Measurements from ENCODE around the gene TMEM245.

TMEM245 gene

GRCh38 chr9:109101202-109101595 is 18.5 kb downstream of the TMEM245 start:
- no peak for DNase-seq (ENCODE audit: low spot score)

- no peak for DNase-seq (ENCODE audit: low spot score)
Measured at GRCh38 chr9:109100543-109101201, 19.1 kb downstream of the TMEM245 start.

GRCh38 chr9:109098960-109099308 is 20.8 kb downstream of the TMEM245 start:
- no peak for DNase-seq (ENCODE audit: low spot score)

- DNase-seq (ENCODE audit: low spot score), result peak; percentile 18
Measured at GRCh38 chr9:109098171-109098959, 21.4 kb downstream of the TMEM245 start.

GRCh38 chr9:109097146-109097545 is 22.6 kb downstream of the TMEM245 start:
- DNase-seq (ENCODE audit: low spot score), result no peak

DNA sequence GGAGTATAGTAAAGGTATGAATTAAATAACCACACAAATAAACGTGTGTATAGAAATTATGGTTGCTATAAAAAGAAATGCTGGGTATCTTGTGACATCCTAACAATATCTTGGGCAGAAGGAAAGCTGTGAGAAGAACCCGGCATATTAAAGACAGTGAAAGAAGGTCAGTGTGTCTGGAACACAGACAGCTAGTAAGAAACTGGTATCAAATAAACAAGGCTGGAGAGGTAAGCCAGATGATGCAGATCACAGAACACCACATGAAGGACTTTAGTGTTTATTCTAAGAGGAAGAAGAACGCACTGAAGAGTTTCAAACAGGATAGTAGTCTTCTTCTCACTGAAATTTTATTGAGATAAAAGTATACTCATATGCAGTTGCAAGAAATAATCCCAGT is 24.4 kb downstream of the TMEM245 start:
- no peak for DNase-seq (ENCODE audit: low spot score)

- DNase-seq (ENCODE audit: low spot score), result no peak
Measured at GRCh38 chr9:109094268-109094667, 25.5 kb downstream of the TMEM245 start.

- DNase-seq (ENCODE audit: low spot score), result no peak
Measured at GRCh38 chr9:109092587-109092986, 27.2 kb downstream of the TMEM245 start.

DNA sequence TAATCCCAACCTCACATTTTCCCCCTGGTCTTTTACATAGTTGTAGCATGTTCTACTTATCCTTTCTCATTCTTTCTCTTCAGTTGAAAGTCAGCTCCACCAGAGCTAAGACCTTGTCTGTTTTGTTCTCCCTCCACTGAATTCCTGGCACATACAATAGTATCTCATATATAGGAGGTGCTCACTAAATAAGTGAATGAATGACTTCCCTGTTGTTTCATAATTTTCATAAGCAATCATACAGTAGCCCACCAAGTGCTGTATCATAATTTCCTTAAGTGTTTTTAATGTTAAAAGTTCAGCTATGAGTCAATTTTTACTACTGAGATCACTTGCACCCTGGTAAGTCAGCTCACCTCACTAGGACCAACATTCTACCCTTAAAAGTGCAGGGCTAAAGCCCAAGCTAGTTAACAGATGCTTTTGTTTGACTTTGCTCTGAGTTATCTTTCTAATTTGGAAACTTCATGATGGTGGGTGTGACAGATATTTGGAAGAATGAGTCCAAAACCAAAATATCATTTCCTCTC is 27.6 kb downstream of the TMEM245 start:
- DNase-seq (ENCODE audit: low spot score), result no peak

DNA sequence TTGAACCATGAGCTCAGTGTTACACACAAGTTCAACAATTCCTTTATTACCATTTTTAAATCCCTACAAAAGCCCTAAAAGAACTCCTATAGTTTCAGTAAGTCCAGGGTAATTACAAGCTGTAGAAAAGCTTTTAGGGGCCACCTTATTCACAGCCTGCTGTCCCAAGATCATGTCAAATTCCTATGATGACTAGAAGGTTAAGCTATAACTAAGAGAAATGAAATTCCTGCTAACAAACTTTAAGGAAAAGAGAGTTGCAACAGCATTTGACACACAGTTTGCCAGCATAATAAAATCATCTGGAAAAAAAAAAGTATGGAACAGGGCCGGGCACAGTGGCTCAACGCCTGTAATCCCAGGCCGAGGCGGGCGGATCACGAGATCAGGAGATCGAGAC is 31.5 kb downstream of the TMEM245 start:
- DNase-seq (ENCODE audit: low spot score), result no peak

GRCh38 chr9:109087795-109088194 is 32.0 kb downstream of the TMEM245 start:
- DNase-seq (ENCODE audit: low spot score), result no peak

DNA sequence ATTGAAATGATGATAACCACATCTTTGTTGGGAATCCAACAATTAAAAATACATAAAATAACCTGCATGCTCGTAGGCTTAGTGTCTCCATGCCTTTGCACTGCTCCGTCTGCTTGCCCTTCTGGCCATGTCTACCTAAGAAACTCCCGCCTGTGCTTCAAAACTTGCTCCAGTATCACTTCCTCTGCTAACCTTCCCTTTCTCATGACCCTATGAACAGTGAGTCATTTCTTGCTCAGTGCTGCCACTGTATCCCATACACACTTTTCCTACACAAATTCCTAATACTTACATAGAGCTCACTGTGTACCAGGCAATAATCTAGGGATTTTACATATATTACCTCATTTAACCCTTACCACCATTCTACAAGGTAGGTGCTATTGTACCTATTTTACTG is 33.5 kb downstream of the TMEM245 start:
- DNase-seq (ENCODE audit: low spot score), result no peak

DNA sequence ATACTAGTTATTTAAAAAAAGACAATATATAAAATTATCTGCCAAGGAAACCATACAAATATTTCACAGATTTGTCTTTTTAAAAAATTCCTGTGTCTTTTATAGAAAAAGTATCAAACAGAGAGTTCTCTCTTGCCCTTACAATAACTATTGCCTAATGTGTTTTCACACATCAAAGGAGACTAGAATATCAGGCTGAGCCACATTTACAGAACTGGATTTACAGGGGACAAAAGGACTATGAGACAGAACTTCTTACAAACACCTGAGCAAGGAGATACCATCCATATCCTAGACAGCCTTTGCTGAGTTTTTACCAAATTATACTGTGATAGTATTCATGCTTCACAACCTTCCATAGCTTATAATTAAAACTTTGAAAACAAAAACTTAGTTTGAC is 34.2 kb downstream of the TMEM245 start:
- no peak for DNase-seq (ENCODE audit: low spot score)

- DNase-seq (ENCODE audit: low spot score), result no peak
Measured at GRCh38 chr9:109083813-109084405, 35.8 kb downstream of the TMEM245 start.

GRCh38 chr9:109083141-109083540 is 36.6 kb downstream of the TMEM245 start:
- DNase-seq (ENCODE audit: low spot score), result no peak

DNA sequence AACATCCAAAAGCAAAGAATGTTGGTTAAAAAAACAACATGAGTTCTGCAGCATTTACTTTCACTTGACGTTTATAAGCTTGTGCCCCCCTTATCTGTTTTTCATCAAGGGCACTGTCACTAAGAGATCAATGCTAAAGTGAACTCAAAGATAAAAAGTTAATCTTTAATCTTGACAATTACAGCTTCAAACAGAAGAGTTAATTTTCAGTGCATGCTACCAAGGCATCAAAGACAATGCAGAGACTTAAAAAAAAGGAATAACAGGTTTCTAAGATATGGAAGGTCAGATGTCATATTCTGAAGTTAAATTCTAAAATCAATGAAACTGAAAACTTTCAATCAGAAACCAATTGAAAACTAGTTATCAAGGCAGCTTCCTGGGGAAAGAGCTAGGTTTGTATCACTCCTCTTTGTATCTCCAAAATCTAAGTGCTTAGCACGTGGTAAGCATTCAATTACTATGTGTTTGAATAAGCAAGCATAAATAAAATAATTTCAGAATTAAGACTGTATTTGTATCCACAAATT is 37.6 kb downstream of the TMEM245 start:
- no peak for DNase-seq (ENCODE audit: low spot score)

DNA sequence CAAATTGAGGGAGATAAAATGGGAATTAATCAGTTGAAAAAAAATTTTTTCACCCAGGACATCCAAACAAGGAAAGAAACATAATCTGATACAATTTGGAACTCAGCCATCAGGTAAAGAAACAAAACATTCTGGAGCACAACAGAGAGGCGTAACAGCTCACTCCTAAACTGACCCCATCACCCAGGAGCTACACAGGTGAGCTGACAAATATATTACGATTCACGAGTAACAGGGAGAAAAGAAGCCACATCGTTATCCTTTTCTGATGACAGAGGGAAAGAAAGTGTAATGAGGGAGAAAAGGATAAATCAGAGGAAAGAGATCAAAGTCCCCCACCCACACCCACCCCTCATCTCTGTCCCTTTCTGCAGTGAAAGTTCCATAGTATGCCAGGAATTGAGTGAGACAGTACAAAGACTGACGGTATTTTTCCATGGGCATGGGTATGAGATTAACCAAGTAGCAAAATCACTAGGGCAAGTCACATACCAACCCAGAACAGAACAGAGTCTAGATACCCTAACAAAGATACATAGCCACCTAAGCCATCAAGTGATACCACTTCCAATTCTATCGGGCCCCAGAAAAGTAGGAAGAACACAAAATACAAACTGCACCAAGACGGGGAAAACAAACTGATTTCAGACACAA is 45.4 kb downstream of the TMEM245 start:
- DNase-seq (ENCODE audit: low spot score), result no peak

DNA sequence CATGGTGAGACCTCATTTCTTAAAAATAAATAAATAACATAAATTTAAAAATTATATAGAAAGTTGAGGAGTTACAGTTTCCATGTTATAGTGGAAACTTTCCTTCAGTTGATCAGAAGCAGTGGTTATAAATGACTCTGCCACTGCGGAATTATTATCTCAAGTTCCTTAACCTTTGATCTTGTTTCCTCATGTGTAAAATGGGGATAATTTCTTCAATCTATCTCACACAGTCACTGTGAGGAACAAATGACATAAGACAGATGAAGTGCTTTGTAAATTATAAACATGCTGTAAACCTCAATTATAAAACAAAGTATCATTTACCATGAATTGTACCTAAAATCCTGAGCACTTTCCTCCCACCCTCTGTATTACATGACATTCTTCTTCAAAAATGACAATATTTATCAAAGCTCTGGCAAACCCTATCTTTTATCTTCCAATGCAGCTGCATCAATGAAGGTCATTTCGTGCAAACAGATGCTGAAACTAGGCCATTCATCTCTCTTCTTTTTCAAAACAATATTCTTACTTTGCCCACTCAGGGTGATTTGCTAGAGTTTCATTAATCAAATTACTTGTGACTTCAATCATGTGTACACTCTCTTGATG is 46.8 kb downstream of the TMEM245 start:
- no peak for DNase-seq (ENCODE audit: low spot score)

DNA sequence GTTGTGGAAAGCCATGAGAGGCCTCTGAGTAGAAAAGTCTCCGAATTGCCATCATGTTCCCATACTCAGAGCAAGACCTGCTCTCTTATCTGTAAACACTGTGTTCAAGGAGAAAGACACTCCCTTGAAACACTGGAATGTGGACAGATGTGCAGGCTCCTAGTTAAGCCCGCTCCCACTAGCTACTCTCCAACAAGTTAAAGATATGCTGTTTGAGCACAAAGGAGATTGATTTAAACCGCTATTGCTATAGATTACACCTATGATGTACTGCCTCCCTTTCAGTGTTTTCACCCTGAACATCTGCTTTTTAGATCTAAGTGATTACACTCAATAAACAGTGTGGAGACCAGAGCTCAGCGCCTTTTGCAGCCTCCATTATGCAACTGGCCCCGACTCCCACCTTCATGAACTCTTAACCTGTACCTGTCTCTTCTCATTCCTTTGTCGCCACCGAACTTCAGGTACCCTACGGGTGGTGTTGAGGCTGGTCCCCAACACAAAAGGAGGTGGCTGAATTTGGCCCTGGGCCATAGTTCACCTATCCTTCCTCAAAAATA is 47.5 kb downstream of the TMEM245 start:
- no peak for DNase-seq (ENCODE audit: low spot score)

DNA sequence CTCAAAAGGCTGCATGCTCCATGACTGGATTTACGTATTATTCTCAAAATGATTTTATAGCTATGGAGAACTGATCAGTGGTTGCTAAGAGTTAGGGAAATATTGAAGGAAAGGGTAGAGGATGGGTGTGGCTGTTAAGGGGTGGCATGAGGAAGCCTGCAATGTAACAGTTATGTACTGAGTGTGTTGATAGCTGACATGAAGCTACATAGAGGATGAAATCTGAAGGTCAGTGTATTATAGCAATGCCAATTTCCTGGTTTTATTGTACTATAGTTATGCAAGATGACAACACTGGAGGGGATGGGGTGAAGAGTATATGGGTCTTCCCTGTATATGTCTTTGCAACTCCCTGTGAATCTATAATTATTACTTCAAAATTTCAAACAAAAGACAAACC is 51.0 kb downstream of the TMEM245 start:
- DNase-seq (ENCODE audit: low spot score), result no peak

DNA sequence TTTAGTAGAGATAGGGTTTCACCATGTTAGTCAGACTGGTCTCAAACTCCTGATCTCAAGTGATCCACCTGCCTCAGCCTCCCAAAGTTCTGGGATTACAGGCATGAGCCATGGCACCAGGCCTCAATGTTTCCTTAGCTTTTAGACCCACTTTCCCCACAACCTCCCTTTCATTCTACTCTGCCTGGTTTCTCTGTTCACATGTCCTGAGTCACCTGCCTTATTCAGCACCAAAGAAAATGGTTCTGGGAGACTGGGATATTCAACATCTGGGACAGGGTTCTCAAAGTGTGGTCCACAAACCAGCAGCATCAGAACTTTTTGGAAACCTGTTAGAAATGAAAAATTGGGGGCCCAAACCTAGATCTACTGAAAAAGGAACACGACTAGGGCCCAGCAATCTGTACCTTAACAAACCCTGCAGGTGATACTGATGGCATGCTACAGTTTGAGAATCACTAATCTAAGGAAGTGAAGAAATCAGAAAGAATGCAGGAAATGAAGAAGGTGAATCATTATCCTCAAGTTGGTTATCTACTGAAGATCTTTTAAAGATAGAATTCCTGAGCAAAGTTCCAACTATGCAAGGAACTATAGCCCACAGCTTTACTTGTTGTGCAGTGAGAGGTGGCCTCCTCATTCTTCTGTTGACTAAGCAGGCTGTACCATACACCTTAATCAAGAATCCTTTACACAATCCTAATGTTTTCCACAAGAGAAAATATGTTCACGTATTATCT is 54.6 kb downstream of the TMEM245 start:
- no peak for DNase-seq (ENCODE audit: low spot score)

Measured in AG08396 (cell line).